Testis (tissue), 3 donors: ENCODE measurements around the gene FBXL15. TPM values are rescaled to one million over a fixed set of nuclear protein-coding genes. Genes with fewer than 3 reads are reported as not detected.

Experiments
- DNase-seq: peaks from one replicate; pipeline ENCODE4 v3.0.0-alpha.2; 2019
- H3K27ac ChIP-seq, 2 donors: fragments of 200-600 bp; sonication (generic); one replicate each; pipeline ENCODE4 v1.5.1; 2019
- H3K27me3 ChIP-seq: fragments of 200-600 bp; sonication (generic); one replicate; pipeline ENCODE4 v1.5.1; 2019
- H3K36me3 ChIP-seq: fragments of 200-600 bp; sonication (generic); one replicate; pipeline ENCODE4 v1.5.1; 2017; ENCODE audit warnings: low read depth; ENCODE audit errors: missing control alignments
- H3K4me1 ChIP-seq: fragments of 200-600 bp; sonication (generic); one replicate; pipeline ENCODE4 v1.5.1; 2019
- H3K4me3 ChIP-seq, 2 donors: fragments of 200-600 bp; sonication (generic); one replicate each; pipeline ENCODE4 v1.5.1; 2017 to 2019
- H3K9me3 ChIP-seq: fragments of 200-600 bp; sonication (generic); one replicate; pipeline ENCODE4 v1.5.1; 2017
- CTCF ChIP-seq, 3 experiments: fragments of 450-650 bp in 2 of 3; fragments of 200-600 bp in 1 of 3; sonication (generic) in 1 of 3; IDR thresholded peaks; one replicate each; pipeline ENCODE4 v1.5.1; 2016 to 2019; ENCODE audit warnings: antibody characterized with exemption in 3 of 3, mild to moderate bottlenecking in 2 of 3, moderate library complexity in 1 of 3
- POLR2A ChIP-seq: fragments of 450-650 bp; IDR thresholded peaks from one replicate; pipeline ENCODE4 v1.6.1; 2017; ENCODE audit warnings: antibody characterized with exemption, mild to moderate bottlenecking, moderate library complexity
- WGBS, 2 donors: methylation state at CpG; one replicate each; pipeline ENCODE4 v1.1.5; 2018; 5-methylcytosine and 5-hydroxymethylcytosine counted together
- intact Hi-C: fragments of 100-400 bp; cut with DNase I; formaldehyde crosslinking; loops from one replicate; pipeline ENCODE4 v1.15.1; 2023; ENCODE audit warnings: low total_unique reads
- polyA plus RNA-seq: library from polyadenylated mRNA; stranded (reverse); fragments of 350-450 nt; fragmentation: Illumina TruSeq; extraction: RNeasy Lipid Tissue Mini Kit (QIAGEN cat#74804); gene quantifications from one replicate; pipeline ENCODE4 v1.2.3, GENCODE V29; 2014; ENCODE audit warnings: low read depth, low replicate concordance; ENCODE audit not compliant: insufficient read depth
- total RNA-seq, 2 donors: library from RNA; depleted of rRNA; stranded (reverse); fragments of >200 nt; gene quantifications; one replicate each; pipeline ENCODE4 v1.2.3, GENCODE V29; 2016

Gene FBXL15
- total and polyA plus RNA-seq, 3 donors from 2014 or later = 9.2 to 32.2 (median 28.9) TPM

GRCh38 chr10:102424145-102424544, 3.5 kb downstream of the FBXL15 start:
- Histone ChIP-seq H3K9me3 (no peaks in the 10 kb centered on the region), H3K4me1 (peaks cover 20% of the 10 kb centered on the region), H3K27me3 (no peaks in the 10 kb centered on the region), H3K36me3 (no peaks in the 10 kb centered on the region), H3K4me3 (no peak overlapping the region), H3K27ac (no peak overlapping the region)
- intact Hi-C loops = loop anchor here (10.0 kb wide), 2 partner anchors 51 to 161 kb away; no protein-coding TSS in a partner anchor
- TF ChIP-seq CTCF (IDR thresholded peaks at IDR 0.05) (no peak), POLR2A (no peak)
- no peak for DNase-seq
- 77 to 84% methylated on average over 9 of the region's 9 CpGs for WGBS, 2 donors

GRCh38 chr10:102424916-102425315, 4.3 kb downstream of the FBXL15 start:
- Histone ChIP-seq H3K9me3 (no peaks in the 10 kb centered on the region), H3K4me3 (no peak overlapping the region), H3K36me3 (no peaks in the 10 kb centered on the region), H3K27ac (no peak overlapping the region), H3K27me3 (no peaks in the 10 kb centered on the region), H3K4me1 (peaks cover 16% of the 10 kb centered on the region)
- 89% methylated on average over 6 of the region's 6 CpGs; no CpG with 5 or more reads in 1 of the 2 donors for WGBS, 2 donors
- TF ChIP-seq CTCF (IDR thresholded peaks at IDR 0.05) = no peak
- no peak for TF ChIP-seq POLR2A
- DNase-seq = no peak
- intact Hi-C loops = loop anchor here (10.0 kb wide), 2 partner anchors 50 to 160 kb away; no protein-coding TSS in a partner anchor

- whole genome bisulfite sequencing, 2 donors = 83 to 92% methylated on average over 1 of the region's 1 CpG
- DNase-seq = no peak
- Histone ChIP-seq H3K4me3 (no peak overlapping the region), H3K27me3 (no peaks in the 10 kb centered on the region), H3K9me3 (no peaks in the 10 kb centered on the region), H3K36me3 (no peaks in the 10 kb centered on the region), H3K27ac (no peak overlapping the region), H3K4me1 (peaks cover 12% of the 10 kb centered on the region)
- intact Hi-C loops = loop anchor here (10.0 kb wide), 2 partner anchors 49 to 159 kb away; no protein-coding TSS in a partner anchor
- no peak for TF ChIP-seq POLR2A
- no peak for TF ChIP-seq CTCF (IDR thresholded peaks at IDR 0.05)
Observed at GRCh38 chr10:102425444-102425843, 4.8 kb downstream of the FBXL15 start.

GRCh38 chr10:102426803-102427287, 6.2 kb downstream of the FBXL15 start:
- 89 to 95% methylated on average over 7 of the region's 7 CpGs for WGBS, 2 donors
- no peak for DNase-seq
- Histone ChIP-seq H3K27me3 (no peaks in the 10 kb centered on the region), H3K9me3 (no peaks in the 10 kb centered on the region), H3K4me3 (no peak overlapping the region), H3K27ac (no peak overlapping the region), H3K4me1 (peaks cover 18% of the 10 kb centered on the region), H3K36me3 (no peaks in the 10 kb centered on the region)
- TF ChIP-seq POLR2A (no peak), CTCF (IDR thresholded peaks at IDR 0.05) (no peak)
- intact Hi-C loops = loop anchor here (10.0 kb wide), 2 partner anchors 48 to 158 kb away; no protein-coding TSS in a partner anchor

GRCh38 chr10:102429468-102429867, 8.8 kb downstream of the FBXL15 start:
- H3K9me3 ChIP-seq = no peaks in the 10 kb centered on the region
- intact Hi-C loops = loop anchor here (10.0 kb wide), 2 partner anchors 45 to 155 kb away; no protein-coding TSS in a partner anchor
- peaks cover 8% of the 10 kb centered on the region for H3K4me1 ChIP-seq

More at GRCh38 chr10:102429468-102429867, 8.8 kb downstream of the FBXL15 start:
- no peak overlapping the region for H3K27ac ChIP-seq
- no peaks in the 10 kb centered on the region for H3K36me3 ChIP-seq
- no peaks in the 10 kb centered on the region for H3K27me3 ChIP-seq
- H3K4me3 ChIP-seq = no peak overlapping the region
- TF ChIP-seq POLR2A = no peak
- no peak for DNase-seq
- WGBS, 2 donors = 82 to 87% methylated on average over 7 to 8 of the region's 8 CpGs
